Measurements from ENCODE around the gene POLE. TPM values are rescaled to one million over a fixed set of nuclear protein-coding genes. Genes with fewer than 3 reads are reported as not detected.
"Not testable (repeated sequence)": the region's sequence is repeated elsewhere in the genome, so short reads cannot be mapped to it uniquely, and the experiment has no call there.

Gene POLE
- total RNA-seq, 1 donor from 2014 or later, result 26.9 TPM

DNA sequence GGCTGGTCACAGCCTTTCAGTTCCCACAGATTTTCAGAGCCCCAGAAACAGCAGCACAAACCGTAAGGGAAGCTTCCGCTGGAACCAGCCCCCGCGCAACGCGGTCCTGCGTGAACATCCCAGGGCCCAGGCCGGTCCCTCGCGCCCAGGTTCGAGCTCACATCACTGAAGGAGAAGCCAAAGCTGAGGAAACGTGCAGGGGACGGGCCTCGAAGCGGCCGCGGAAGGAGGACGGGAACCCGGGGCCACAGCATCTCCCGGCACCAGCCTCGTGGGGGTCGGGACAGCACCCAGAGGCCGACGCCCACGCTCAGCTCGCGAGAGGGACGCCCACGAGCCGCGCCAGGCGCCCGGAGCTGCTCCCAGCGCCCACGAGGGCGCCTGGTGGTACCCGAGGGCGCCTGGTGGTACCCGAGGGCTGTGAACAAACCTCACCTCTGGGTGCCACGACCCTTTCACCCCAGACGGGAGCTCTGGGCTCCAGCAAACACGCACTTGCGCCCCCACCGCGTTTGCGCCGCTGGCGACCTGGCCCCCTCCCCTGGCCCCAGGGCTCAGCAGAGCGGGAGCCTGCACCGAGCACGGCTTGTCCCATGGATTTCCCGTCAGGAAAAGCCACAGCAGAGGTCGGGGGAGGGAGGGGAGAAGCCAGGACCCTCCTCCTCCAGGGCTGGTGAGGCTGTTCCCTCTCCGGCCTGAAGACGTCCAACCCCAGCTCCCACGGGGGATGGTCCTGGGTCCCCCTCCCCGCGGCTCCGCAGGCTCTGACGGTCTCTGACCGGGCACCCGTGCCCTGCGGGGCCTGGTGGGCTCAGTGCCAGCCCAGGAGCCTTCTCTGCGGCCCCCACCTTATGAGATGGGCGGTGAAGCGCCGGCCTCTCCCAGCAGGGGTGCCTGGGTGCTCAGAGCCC, 83.6 kb downstream of the POLE start:
- no peak for FAIRE-seq
- no peak for DNase-seq (ENCODE audit: low spot score in 2 of 2)

- FAIRE-seq (no peak), DNase-seq (ENCODE audit: low spot score in 2 of 2) (no peak)
These were observed 84.4 kb downstream of the POLE start for GRCh38 chr12:132602572-132603239.

GRCh38 chr12:132601171-132601883, 85.8 kb downstream of the POLE start:
- no peak for DNase-seq (ENCODE audit: low spot score in 2 of 2)
- no peak for FAIRE-seq

GRCh38 chr12:132600048-132601032, 86.8 kb downstream of the POLE start:
- FAIRE-seq (no peak), DNase-seq (ENCODE audit: low spot score in 2 of 2) (peak; percentile 69 to 72)

DNA sequence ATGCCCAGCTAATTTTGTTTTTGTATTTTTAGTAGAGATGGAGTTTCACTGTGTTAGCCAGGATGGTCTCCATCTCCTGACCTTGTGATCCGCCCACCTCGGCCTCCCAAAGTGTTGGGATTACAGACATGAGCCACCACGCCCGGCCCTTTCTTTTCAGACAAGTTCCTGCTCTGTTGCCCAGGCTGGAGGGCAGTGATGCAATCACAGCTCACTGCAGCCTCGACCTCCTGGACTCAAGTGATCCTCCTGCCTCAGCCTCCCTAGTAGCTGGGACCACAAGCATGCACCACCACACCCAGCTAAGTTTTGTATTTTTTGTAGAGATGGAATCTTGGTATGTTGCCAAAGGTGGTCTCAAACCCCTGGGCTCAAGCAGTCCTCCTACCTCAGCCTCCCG, 87.6 kb downstream of the POLE start:
- not testable (repeated sequence) for DNase-seq (ENCODE audit: low spot score in 2 of 2); FAIRE-seq

GRCh38 chr12:132597333-132598316, 89.5 kb downstream of the POLE start:
- FAIRE-seq (no peak), DNase-seq (ENCODE audit: low spot score in 2 of 2) (no peak)

DNA sequence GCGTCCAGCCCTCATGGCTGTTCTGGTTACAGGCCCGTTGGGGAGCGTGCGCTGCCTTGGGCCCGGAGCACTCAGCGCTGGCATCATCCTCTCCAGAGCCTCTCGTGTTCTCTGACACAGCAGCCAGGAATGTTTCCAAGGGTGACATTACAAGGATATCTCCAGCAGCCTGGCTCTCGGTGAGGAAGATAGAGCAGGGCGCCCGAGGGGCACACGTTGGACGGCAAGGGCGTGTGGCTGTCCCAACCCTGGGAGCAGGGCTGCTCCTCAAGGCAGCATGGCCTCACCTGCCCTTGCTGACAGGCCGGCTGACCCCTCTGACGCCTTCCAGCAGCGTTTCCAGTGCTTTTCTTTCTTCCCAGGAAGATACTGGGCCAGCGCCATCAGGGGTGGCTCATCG, 91.1 kb downstream of the POLE start:
- DNase-seq (ENCODE audit: low spot score in 2 of 2), result no peak
- FAIRE-seq, result no peak

DNA sequence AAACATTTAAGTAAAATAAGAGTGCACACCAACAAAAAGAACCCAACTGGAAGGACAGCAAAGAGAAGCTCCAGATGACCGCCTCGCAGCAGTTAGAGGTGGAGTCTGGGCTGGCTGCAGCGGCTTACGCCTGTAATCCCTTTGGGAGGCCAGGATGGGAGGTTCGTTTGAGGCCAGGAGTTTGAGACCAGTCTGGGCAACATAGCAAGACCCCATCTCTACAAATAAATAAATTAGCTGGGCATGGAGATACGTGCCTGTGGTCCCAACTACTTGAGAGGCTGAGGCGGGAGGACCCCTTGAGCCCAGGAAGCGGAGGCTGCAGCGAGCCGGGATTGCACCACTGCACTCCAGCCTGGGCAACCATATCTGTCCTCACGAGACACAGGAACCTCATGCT, 92.0 kb downstream of the POLE start:
- no peak for DNase-seq (ENCODE audit: low spot score in 2 of 2)
- FAIRE-seq, result no peak

DNA sequence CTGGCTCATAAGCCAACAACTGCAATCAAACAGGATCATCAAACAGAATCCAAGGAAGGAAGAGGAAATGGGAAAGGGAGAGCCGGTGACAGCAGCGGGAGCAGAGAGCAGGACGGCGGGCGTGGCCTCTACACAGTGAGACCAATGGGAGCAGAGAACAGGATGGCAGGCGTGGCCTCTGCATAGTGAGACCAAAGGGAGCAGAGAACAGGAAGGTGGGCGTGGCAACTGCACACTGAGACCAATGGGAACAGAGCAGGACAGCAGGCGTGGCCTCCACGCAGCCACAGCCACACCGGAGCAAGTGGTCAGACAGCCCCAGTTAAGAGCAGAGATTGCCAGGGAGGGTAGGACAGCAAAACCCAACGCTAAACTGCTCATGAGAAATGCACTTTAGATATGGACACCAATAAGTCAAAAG, 93.2 kb downstream of the POLE start:
- FAIRE-seq (no peak), DNase-seq (ENCODE audit: low spot score in 2 of 2) (peak; percentile 80 to 90)

- DNase-seq (ENCODE audit: low spot score in 2 of 2), result no peak
These were observed 93.6 kb downstream of the POLE start for GRCh38 chr12:132593521-132593920.

GRCh38 chr12:132593071-132593470, 94.1 kb downstream of the POLE start:
- no peak for FAIRE-seq

More at GRCh38 chr12:132593521-132593920, 93.6 kb downstream of the POLE start:
- no peak for FAIRE-seq

DNA sequence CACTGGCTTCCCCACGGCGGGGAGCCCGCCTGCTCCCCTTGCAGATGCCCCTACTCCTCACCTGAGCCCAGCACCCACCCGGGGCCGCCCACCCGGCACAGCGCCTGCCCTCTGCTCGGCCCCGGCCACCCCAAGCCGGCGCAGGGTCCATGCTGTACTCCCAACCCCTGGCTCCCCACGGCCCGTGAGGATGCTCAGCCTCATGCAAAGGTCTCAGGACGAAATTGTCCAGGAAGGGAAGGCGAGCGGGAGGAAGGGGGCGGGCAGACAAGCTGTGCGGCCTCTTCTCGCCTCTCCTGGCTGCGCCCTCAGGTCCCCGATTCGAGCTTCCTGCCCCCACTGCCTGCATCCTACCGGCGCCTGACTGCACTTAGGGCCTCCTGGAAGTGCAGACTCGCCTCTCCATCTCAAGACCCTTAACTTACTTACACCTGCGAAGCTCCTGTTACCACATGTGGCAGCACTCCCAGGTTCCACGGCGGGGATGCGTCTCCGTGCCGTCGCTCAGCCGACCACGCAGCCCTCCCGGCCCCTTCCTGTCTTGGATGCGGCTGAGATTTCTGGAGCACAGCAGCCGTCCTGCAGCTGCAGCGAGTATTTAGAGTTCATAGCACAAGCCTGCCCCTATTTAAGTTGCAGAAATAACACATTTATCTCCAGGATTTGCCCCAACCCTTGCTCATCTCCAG, 94.7 kb downstream of the POLE start:
- no peak for FAIRE-seq
- DNase-seq (ENCODE audit: low spot score in 2 of 2), result no peak

More at GRCh38 chr12:132593071-132593470, 94.1 kb downstream of the POLE start:
- no peak for DNase-seq (ENCODE audit: low spot score in 2 of 2)

- DNase-seq (ENCODE audit: low spot score in 2 of 2) (no peak), FAIRE-seq (no peak)
These were observed 95.8 kb downstream of the POLE start for GRCh38 chr12:132591107-132591935.

DNA sequence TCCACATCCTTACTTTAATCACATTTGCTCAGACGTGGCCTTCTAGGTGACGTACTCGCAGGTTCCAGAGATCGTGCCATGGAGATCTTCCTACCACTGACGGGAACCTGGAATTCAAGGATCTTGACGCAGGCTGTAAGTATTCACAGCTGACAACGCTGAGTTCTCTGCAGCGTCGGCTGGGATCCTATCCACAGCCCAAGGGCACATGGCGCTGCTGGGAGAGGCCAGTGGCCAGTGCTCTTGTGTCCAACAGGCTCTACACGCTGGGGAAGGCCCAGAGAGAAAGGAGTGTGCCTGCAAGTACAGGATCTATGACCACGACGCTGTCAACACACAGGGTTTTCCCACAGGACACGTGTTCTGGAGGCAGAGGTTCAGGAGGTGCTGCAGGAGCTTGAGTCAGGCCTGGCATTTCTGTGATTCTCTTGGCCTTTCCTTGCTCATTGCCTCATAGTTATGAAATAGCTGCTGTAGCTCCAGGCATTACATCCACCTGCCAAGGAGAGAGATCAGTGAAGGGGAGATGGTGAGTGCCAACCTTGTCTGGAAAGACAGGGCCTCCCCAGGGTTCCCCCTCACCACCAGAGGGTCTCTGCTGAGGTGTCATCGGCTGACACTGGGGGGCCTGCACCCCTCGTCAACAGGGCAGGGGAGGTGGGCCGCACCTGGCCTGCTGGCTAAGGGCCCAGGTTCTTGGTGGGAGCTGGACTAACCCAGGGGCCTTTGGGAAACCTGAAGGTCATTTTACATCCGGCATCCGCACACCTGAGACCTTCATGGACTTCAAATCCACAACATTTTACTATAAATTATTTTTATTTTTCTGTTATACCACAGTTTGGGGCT, 98.1 kb downstream of the POLE start:
- DNase-seq (ENCODE audit: low spot score in 2 of 2) (no peak), FAIRE-seq (no peak)

- DNase-seq (ENCODE audit: low spot score in 2 of 2) (no peak), FAIRE-seq (no peak)
These were observed 98.8 kb downstream of the POLE start for GRCh38 chr12:132588319-132588718.

DNA sequence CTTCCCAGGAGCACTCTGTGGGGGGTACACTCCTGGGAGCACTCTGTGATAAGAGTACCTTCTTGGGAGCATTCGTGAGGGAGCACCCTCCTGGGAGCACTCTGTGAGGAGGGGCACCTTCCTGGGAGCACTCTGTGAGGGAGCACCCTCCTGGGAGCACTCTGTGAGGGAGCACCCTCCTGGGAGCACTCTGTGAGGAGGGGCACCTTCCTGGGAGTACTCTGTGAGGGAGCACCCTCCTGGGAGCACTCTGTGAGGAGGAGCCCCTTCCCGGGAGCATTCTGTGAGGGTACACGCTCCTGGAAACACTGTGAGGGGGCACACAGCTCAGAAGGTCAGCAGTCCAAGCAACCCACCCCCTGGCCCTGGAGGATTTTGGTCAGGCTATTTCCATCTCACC, 99.4 kb downstream of the POLE start:
- FAIRE-seq, result no peak
- DNase-seq (ENCODE audit: low spot score in 2 of 2), result no peak

Measured in frontal cortex (tissue), 4 donors.